ENCODE results near the gene BORCS8.
A peak's percentile ranks its signal among the peaks of the same experiment; 100 is the strongest.

BORCS8 gene

DNA sequence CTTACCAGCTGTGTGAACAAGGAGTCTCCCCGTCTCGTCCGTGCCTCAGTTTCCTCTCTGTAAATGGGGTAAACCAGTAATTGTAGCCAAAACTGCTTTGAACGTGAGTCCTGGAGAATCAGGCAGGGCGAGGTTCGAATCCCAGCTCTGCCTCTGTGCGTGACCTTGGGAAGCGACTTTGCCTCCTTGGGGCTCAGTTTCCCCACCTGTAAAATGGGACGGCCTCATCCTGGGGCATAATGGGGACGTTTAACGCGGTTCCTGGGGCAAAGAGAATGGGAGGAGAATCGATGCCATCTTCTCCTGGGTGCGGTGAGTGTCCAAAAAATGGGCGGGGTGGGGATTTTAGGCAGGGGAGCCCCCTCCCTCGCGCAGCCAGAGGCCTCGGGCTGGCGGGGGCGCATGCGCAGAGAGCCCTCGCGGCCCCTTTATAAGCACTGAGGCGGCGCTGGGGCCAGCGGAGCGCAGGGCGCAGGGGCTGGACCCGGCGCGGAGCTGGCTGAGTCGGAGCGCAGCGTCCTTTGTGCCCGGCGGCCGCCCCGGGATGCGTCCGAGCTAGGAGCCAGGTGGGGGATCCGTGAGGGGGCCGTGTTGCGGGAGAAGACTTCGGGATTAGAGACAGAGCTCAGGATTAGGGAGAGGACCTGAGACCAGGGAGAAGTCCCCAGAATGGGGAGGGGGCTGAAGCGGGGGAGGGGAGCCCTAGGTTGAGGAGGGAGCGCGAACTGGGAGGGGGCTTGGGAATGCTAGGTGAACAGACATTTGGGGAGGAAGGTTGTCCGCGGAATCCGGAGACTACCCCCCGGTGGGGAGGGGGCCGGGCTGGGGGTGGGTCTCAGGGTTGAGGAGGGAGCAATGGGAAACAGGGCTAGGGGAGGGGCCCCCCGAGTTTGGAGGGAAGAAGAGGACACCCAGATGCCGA is 19.8 kb upstream of the BORCS8 start, which contains the start of gene NCAN:
Gene NCAN, plus strand, starts transcription at position 460 of the 922 bp plus-strand sequence. CDS start 4,996 bp downstream, outside the sequence.
- TF ChIP-seq JUND (IDR thresholded peaks at IDR 0.05; ENCODE audit: low read depth), result no peak

DNA sequence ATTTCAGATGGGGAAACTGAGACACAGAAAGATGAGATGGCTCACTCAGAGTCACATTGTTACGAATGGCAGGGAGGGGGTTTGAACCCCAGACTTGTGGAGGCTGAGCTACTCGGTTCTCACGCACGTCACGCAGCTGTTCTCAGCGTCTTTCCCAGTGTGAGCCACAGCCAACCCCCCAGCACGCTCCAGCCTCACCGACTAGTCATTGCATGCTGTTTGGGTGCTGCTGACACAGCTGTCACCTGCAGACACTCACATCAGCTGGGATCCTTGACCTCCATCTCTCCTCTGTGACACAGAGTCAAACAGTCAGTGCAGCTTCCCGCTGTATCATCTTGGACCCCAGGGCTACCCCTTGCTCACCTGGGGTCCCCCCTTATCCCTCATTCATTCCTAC is 17.4 kb upstream of the BORCS8 start:
- in situ Hi-C loops (cut with HindIII; ENCODE audit: low pct_unique_long_range_greater_than_20kb, low sequenced_read_pairs), result no loop called here
- TF ChIP-seq JUND (IDR thresholded peaks at IDR 0.05; ENCODE audit: low read depth), result no peak
- no peak for DNase-seq (ENCODE audit: low read depth in 1 of 2, low spot score in 1 of 2)

More for the DNA sequence above, 19.8 kb upstream of the BORCS8 start, which contains the start of gene NCAN:
- in situ Hi-C loops (cut with HindIII; ENCODE audit: low pct_unique_long_range_greater_than_20kb, low sequenced_read_pairs), result no loop called here
- DNase-seq (ENCODE audit: low read depth in 1 of 2, low spot score in 1 of 2), result no peak

DNA sequence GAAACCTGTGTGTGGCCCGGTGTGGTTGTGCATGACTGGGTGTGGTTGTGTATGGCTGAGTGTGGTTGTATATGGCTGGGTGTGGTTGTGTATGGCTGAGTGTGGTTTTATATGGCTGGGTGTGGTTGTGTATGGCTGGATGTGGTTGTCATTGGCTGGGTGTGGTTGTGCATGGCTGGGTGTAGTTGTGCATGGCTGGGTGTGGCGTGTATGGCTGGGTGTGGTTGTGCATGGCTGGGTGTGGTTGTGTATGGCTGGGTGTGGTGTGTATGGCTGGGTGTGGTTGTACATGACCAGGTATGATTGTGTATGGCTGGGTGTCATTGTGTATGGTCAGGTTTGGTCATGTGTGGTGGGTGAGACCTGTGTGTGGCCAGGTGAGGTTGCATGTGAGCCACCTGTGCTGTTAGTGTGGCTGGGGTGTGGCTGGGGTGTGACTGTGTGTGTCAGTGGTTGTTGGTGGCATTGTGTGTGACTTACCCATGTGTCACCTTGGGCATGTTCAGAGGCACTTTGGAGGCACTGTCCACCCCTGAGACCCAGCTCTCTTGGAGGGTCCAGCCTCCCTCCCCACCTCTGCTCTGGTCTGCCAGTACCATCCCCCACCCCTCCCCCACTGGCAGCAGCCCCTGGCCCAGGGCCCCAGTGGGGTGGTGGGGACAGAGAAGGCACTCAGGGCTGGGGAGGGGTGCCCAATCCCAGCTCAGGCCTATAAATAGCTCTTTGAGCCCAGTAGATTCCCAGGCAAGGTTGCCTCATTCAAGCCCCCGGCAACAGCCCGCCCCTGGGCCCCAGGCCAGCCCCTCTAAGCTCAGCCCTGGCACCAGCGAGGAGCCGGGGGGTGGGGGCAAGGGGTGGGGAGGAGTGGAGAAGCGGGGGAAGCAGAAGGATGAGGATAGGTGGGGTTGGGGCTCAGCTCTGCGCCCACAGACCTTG is 16.0 kb upstream of the BORCS8 start:
- TF ChIP-seq JUND (IDR thresholded peaks at IDR 0.05; ENCODE audit: low read depth), result no peak
- no peak for DNase-seq (ENCODE audit: low read depth in 1 of 2, low spot score in 1 of 2)
- in situ Hi-C loops (cut with HindIII; ENCODE audit: low pct_unique_long_range_greater_than_20kb, low sequenced_read_pairs), result no loop called here

DNA sequence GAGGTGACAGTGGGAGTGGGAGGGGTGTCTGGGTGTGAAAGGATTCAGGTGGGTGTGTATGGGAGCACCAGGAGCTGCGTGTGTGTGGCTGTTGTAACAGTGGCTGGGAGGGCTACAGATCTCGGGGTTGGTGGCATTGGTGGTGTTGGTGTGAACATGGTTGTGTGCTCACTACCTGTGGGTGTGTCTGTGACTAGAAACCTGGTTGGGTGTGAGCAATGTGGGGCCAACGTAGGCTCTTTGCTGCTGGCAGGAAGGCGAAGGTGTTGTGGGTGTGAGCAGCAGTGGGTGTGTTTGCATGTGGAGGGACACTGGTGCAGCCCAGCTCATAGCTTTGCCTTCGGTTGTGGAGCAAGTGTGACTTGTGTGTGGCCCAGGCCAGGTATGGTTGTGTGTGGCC is 15.0 kb upstream of the BORCS8 start:
- in situ Hi-C loops (cut with HindIII; ENCODE audit: low pct_unique_long_range_greater_than_20kb, low sequenced_read_pairs), result no loop called here
- no peak for TF ChIP-seq JUND (IDR thresholded peaks at IDR 0.05; ENCODE audit: low read depth)

DNA sequence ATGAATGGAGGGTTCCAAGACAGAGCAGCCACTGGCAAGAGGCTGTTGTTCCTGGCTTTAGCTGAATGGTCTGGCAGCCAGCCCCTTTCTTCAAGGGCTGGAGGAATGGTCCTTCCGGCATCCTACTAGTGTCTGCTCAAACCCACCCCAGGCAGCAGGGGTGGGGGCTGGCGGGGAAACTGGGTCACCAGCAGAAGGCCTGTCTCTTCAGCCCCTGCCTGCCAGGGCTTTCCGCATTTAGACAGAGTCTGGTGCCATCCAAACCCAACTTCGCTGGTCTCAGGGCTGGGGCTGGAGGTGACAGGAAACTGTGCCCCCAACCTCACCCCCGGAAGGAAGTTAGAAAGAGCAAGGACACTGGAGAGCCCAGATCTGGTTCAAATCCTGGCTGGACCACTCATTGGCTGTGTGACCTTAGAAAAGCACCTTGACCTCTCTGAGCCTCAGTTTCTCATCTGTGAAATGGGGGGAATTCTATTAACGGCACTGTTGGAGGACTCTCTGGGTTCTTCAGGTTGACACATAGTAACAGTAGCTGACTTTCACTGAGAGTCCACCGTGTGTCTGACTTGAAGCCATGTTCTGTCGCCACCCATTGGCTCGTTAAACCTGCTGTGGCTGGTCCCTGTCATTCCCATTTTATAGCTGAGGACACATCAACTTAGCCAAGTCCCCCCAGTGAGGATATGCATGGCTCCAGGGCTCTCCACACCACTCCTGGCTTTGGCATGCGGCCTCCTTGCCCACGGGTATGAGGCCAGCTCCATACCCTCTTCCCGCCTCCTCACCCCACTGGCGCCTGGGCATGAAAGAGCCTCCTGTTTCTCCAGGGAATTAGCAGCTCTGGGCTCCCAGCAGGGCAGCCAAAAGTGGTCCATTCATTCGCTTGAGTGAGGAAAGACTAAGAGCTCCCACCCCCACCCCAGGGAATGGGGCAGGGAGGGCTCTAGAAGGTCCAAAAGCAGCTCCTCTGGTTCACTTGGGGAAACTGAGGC is 13.8 kb upstream of the BORCS8 start:
- TF ChIP-seq JUND (IDR thresholded peaks at IDR 0.05; ENCODE audit: low read depth), result no peak
- DNase-seq (ENCODE audit: low read depth in 1 of 2, low spot score in 1 of 2), result no peak
- in situ Hi-C loops (cut with HindIII; ENCODE audit: low pct_unique_long_range_greater_than_20kb, low sequenced_read_pairs), result no loop called here

More for the DNA sequence above, 15.0 kb upstream of the BORCS8 start:
- no peak for DNase-seq (ENCODE audit: low read depth in 1 of 2, low spot score in 1 of 2)

DNA sequence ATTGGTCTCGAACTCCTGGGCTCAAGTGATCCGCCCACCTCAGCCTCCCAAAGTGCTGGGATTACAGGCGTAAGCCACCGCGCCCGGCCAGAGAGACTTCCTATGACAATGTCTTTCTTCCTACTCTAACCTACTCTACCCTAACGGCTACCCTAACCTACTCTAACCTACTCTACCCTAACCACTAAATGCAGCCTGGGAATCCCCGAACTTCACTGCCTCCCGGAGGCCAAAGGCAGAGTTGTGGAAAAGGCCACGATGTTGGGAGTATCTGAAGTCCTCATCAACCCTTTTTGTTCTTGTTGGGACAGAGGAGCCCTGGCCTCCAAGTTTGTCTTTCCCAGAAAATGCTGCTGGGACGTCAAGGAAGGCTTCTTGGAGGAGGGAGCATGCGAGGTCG is 12.2 kb upstream of the BORCS8 start:
- DNase-seq (ENCODE audit: low read depth in 1 of 2, low spot score in 1 of 2), result no peak
- in situ Hi-C loops (cut with HindIII; ENCODE audit: low pct_unique_long_range_greater_than_20kb, low sequenced_read_pairs), result no loop called here
- TF ChIP-seq JUND (IDR thresholded peaks at IDR 0.05; ENCODE audit: low read depth), result no peak

DNA sequence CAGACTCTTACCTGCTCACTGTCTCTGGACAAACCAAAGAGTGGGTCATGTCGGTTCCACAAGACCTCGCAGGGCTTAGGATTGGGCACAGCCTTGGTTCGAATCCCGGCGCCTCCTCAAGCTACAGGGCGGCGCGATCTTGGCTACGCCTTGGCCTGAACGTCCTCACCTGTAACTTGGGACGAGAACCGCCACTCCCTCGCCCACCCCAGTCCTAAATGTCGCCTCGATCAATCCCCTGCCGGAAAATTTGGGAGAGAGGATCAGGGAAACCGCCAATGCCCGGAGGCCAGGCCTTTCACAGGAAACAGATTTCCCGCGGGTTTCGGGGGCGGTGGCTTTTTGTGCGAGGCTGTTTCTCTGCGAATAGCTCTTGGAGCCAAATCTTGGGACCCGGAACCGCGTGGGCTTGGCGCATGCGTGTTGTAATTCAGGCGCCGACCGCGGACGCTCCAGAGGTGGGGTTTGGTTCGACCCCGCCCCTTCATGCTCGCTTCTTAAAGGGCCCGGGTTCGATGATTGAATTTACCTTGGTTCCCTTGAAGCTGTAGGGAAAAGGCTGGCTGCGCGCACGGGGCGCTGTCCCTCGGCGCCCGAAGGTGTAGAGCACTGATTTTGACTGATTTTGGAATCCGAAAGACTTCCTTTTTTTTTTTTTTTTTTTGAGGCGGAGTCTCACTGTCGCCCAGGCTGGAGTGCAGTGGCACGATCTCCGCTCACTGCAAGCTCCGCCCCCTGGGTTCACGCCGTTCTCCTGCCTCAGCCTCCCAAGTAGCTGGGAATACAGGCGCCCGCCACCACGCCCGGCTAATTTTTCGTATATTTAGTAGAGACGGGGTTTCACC is 11.3 kb upstream of the BORCS8 start, which contains the start of gene NR2C2AP:
Gene NR2C2AP, minus strand, starts transcription at position 403 of the 845 bp plus-strand sequence. Its CDS starts 354 bp downstream, at position 49.
- in situ Hi-C loops (cut with HindIII; ENCODE audit: low pct_unique_long_range_greater_than_20kb, low sequenced_read_pairs), result no loop called here
- no peak for TF ChIP-seq JUND (IDR thresholded peaks at IDR 0.05; ENCODE audit: low read depth)
- peak; percentile 93 for DNase-seq (ENCODE audit: low read depth in 1 of 2, low spot score in 1 of 2)

DNA sequence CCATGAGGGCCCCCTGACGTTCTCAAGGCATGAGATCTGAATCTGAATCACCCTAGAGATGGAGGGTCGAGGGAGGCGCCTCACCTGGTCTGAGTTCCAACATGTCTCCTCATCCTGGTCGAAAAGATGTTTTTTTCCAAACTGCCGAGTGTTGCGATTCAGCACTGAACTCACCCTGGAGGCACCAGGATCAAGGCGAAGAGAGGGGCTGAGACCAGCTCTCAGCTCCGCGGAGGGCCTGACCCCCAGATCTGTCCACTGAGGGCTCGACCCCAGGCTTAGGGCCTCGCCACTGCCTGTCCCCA is 10.7 kb upstream of the BORCS8 start:
- DNase-seq (ENCODE audit: low read depth in 1 of 2, low spot score in 1 of 2), result no peak
- in situ Hi-C loops (cut with HindIII; ENCODE audit: low pct_unique_long_range_greater_than_20kb, low sequenced_read_pairs), result no loop called here
- TF ChIP-seq JUND (IDR thresholded peaks at IDR 0.05; ENCODE audit: low read depth), result no peak

DNA sequence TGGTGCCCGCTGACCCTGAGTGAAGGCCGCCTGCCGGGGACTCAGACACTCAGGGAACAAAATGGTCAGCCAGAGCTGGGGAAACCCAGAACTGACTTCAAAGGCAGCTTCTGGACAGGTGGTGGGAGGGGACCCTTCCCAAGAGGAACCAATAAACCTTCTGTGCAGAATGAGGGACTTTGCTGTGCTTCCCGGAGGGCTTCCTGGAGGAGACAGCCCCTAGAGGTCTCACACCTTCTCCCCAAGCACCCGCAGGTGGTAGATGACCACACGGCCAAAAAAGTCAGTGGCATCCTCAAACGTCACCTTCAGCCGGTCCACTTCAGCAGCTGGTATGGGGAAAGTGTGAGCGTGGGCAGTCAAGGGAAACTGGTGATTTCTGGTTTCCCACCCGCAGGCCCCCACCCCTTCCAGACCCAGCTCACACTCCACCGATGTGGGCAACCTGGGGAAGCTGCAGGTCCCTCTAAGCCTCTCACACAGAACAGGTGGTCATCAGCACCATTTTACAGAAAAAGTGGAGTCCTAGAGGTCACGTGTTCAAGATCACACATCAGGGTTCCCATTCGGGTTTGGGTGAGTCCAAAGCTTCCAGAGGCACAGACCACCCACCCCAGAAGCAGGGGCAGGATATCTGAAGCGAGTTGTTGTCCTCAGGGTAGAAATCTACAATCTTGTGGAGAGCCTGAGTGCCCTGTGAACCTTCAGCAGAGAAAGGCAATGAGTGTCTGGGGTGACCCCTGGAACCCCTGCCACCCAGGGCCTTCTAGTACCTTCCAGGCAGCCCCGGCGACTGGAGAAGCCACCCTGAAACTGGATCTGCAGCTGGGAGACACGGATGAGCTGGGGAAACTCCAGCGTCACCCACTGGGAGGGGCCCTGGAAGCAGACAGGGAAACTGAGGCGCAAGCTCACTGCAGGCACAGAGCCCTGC is 10.0 kb upstream of the BORCS8 start:
- DNase-seq (ENCODE audit: low read depth in 1 of 2, low spot score in 1 of 2), result no peak
- in situ Hi-C loops (cut with HindIII; ENCODE audit: low pct_unique_long_range_greater_than_20kb, low sequenced_read_pairs), result no loop called here
- no peak for TF ChIP-seq JUND (IDR thresholded peaks at IDR 0.05; ENCODE audit: low read depth)

DNA sequence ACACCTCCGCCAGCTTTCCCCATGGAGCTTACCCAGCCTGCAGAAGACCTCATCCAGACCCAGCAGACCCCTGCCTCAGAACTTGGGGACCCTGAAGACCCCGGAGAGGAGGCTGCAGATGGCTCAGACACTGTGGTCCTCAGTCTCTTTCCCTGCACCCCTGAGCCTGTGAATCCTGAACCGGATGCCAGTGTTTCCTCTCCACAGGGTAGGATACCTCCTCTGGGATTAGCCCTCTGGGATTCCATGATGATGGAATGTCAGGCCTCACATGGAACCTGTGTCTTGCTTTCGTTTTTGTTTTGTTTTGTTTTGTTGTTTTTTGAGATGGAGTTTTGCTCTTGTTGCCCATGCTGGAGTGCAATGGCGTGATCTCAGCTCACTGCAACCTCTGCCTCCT is 2.0 kb upstream of the BORCS8 start:
- in situ Hi-C loops (cut with HindIII; ENCODE audit: low pct_unique_long_range_greater_than_20kb, low sequenced_read_pairs), result no loop called here
- TF ChIP-seq JUND (IDR thresholded peaks at IDR 0.05; ENCODE audit: low read depth), result no peak

More for the DNA sequence above, 2.0 kb upstream of the BORCS8 start:
- no peak for DNase-seq (ENCODE audit: low read depth in 1 of 2, low spot score in 1 of 2)

Data from T47D (cell line).